Right cardiac atrium (tissue), 5 donors: Measurements from ENCODE around the gene ADGRE1. TPM values are rescaled to one million over a fixed set of nuclear protein-coding genes. Genes with fewer than 3 reads are reported as not detected.

Experiments used
- ATAC-seq, 2 donors: fragments of 200-7000 bp; cut with Tn5 transposase; one replicate each; pipeline versions ENCODE4 v1.8.0 to v1.9.1; 2020; ENCODE audit warnings: moderate library complexity in 2 of 2, mild to moderate bottlenecking in 1 of 2
- DNase-seq, 3 donors: peaks; one replicate each; pipeline ENCODE4 v3.0.0-alpha.2; 2020
- H3K27ac ChIP-seq: one replicate; pipeline ENCODE4 v1.5.1; 2013; ENCODE audit warnings: mild to moderate bottlenecking, low read length, control low read depth, moderate library complexity
- H3K27me3 ChIP-seq: one replicate; pipeline ENCODE4 v1.6.1; 2013; ENCODE audit not compliant: control insufficient read depth, insufficient read depth
- H3K4me1 ChIP-seq: one replicate; pipeline ENCODE4 v1.6.1; 2013; ENCODE audit warnings: low read length; ENCODE audit not compliant: control insufficient read depth, insufficient read depth
- H3K4me3 ChIP-seq: one replicate; pipeline ENCODE4 v1.5.1; 2013; ENCODE audit warnings: low read length, control low read depth
- H3K9me3 ChIP-seq: one replicate; pipeline ENCODE4 v1.6.1; 2013; ENCODE audit warnings: low read length; ENCODE audit not compliant: control insufficient read depth
- WGBS: extraction: QIAGEN DNeasy Blood & Tissue Kit; methylation state at CpG from one replicate; pipeline ENCODE4 v1.1.7; 2013; 5-methylcytosine and 5-hydroxymethylcytosine counted together
- intact Hi-C, 4 donors: fragments of 100-400 bp; cut with DNase I; formaldehyde crosslinking; loops; one replicate each; pipeline versions ENCODE4 v1.11.0 to v1.14.0; 2022 to 2023
- long read RNA-seq, 4 donors: library from polyadenylated mRNA; unstranded; transcript quantifications; one replicate each; pipeline ENCODE4 v2.0.0, GENCODE V29; 2020 to 2021
- polyA plus RNA-seq: library from polyadenylated mRNA; stranded (reverse); fragments of 200-250 nt; gene quantifications from one replicate; pipeline ENCODE4 v1.2.3, GENCODE V29; 2013
- total RNA-seq, 4 donors: library from RNA; stranded (reverse); fragmentation: NEBNext Ultra II Directional; extraction: Animal tissue kit (Norgen Biotek cat#: 25700); gene quantifications; one replicate each; pipeline ENCODE4 v1.2.1, GENCODE V29; 2021
- donor health status: healthy with polysubstance abuse.
- donor health status: DM: no; HTN: yes; CAD: no.
- donor health status: DM: no; HTN: no; CAD: no.
- donor health status: DM: no; HTN: yes; CAD: no; lungs with severe emphysema.
- donor health status: DM: yes; HTN: yes; CAD: no.

The ADGRE1 gene, protein sequence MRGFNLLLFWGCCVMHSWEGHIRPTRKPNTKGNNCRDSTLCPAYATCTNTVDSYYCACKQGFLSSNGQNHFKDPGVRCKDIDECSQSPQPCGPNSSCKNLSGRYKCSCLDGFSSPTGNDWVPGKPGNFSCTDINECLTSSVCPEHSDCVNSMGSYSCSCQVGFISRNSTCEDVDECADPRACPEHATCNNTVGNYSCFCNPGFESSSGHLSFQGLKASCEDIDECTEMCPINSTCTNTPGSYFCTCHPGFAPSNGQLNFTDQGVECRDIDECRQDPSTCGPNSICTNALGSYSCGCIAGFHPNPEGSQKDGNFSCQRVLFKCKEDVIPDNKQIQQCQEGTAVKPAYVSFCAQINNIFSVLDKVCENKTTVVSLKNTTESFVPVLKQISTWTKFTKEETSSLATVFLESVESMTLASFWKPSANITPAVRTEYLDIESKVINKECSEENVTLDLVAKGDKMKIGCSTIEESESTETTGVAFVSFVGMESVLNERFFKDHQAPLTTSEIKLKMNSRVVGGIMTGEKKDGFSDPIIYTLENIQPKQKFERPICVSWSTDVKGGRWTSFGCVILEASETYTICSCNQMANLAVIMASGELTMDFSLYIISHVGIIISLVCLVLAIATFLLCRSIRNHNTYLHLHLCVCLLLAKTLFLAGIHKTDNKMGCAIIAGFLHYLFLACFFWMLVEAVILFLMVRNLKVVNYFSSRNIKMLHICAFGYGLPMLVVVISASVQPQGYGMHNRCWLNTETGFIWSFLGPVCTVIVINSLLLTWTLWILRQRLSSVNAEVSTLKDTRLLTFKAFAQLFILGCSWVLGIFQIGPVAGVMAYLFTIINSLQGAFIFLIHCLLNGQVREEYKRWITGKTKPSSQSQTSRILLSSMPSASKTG
- total RNA-seq (under 1 TPM; 0.25 to 0.53 (median 0.38) TPM), polyA plus RNA-seq (not detected)
- long read RNA-seq, donor 1, result 0 reads
- long read RNA-seq, donor 2, result 0 reads
- long read RNA-seq, donor 3, result 0 reads
- long read RNA-seq, donor 4, result 0 reads

DNA sequence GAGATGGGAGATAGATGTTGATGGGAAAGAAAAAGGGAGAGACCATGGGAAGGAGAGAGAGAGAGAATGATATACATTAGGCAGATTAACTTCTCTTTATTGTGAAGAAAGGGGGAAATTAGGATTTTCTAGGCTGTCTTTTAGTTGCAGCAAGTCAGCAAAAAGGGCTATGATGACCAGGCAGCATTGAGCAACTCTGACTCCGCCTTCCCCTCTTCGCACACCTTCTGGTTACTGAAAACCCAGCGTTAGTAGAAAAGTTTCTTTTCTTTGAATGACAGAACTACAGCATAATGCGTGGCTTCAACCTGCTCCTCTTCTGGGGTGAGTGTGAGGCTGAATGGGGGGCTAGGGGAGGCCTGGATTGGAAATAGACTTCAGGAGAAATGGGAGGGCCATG, at the start of gene ADGRE1:
TSS of gene ADGRE1 (plus strand) at position 264 of the 400 bp plus-strand sequence. CDS start at position 294, 30 bp downstream.
- Histone ChIP-seq H3K4me3 (no peak within 1 kb of the TSS), H3K27ac (no peak within 1 kb of the TSS)
- WGBS, result 67% methylated on average over 4 of the region's 4 CpGs

DNA sequence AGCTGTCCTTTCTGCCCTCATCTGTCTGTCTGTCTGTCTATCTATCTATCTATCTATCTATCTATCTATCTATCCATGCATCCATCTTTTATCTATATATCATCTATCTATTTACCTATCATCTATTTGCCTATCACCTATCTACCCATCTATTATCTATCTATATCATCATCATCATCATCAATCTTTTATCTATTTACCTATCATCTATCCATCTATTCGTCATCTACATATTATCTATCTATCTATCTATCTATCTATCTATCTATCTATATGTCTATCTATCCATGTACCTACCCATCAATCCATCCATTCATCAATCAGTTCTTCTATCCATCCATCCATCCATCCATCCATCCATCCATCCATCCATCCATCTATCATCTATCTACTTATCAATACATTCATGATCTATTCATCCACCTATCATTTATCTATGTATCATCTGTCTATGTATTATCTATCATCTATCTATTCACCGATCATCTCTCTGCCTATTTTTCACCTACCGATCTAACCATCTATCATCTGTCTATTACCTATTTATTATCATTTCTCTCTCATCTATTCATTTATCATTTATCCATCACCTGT, 49.2 kb upstream of the ADGRE1 start:
- no peaks in the 10 kb centered on the region for H3K27me3 ChIP-seq
- ATAC-seq, result no peak
- H3K4me3 ChIP-seq, result no peak overlapping the region
- 84% methylated on average over 3 of the region's 3 CpGs for WGBS
- no peak for DNase-seq
- H3K4me1 ChIP-seq, result no peaks in the 10 kb centered on the region
- H3K9me3 ChIP-seq, result no peaks in the 10 kb centered on the region
- intact Hi-C loops, result no loop called here
- no peak overlapping the region for H3K27ac ChIP-seq

More for the DNA sequence above, at the start of gene ADGRE1:
- ATAC-seq (no peak), DNase-seq (peak in 1 of 3 donors; percentile 50)
- intact Hi-C loops, result no loop called here
- Histone ChIP-seq H3K27me3 (no peaks in the 10 kb centered on the region), H3K9me3 (no peaks in the 10 kb centered on the region), H3K4me1 (no peaks in the 10 kb centered on the region)

DNA sequence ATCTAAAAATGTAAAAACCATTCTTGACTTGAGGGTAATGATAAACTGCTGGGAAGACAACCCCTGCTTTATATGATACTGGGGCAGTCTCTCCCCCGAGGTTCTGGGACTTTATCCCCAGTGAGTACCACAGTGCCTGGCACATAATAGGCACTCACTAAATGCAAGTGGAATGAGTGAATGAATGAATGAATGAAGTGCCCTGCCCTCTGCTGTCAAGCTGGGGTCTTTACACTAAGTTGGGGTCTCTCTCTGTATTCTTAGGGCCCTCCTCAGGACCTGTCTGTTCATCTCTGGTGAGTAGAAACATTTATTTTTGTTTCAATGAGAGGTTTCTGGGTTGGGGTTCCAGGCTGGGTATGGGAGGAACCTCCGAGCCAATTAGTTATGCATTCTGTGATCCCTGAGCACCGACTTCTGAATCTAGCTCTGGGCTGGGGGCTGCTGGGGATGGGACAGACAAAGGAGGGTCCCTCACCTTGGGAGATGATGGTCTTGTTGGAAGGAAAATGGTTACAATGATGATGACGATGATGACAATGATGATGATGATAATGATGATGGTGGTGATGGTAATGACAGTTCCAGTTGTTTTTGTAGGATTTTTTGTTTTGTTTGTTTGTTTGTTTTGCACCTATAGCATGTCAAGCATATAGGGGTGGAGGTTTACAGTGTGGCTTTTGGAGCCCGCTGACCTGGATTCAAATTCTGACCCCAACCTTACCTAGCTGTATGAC, 44.3 kb upstream of the ADGRE1 start:
- 73% methylated on average over 5 of the region's 5 CpGs for WGBS
- H3K27ac ChIP-seq, result no peak overlapping the region

DNA sequence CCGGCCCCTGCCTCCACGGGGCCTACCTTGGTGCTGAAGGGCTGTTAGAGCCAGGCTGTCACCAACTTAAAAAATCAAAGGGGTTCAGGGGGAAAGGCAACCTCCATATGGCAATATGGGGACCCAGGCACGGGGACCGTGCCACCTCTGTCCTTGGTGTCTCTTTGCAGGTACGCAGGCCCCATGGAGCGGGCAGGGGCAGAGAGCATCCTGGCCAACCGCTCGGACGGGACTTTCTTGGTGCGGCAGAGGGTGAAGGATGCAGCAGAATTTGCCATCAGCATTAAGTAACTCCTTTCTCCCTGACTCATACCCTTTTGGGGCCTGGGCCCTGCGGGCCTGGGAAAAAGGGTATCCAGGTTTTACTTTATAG, 39.6 kb upstream of the ADGRE1 start:
- no peaks in the 10 kb centered on the region for H3K4me1 ChIP-seq
- H3K9me3 ChIP-seq, result no peaks in the 10 kb centered on the region
- intact Hi-C loops, result no loop called here
- H3K4me3 ChIP-seq, result no peak overlapping the region
- DNase-seq (no peak), ATAC-seq (no peak)
- H3K27me3 ChIP-seq, result no peaks in the 10 kb centered on the region
- WGBS, result 93% methylated on average over 11 of the region's 11 CpGs
- H3K27ac ChIP-seq, result no peak overlapping the region

More for the DNA sequence above, 44.3 kb upstream of the ADGRE1 start:
- Histone ChIP-seq H3K4me3 (no peak overlapping the region), H3K9me3 (no peaks in the 10 kb centered on the region), H3K27me3 (no peaks in the 10 kb centered on the region), H3K4me1 (no peaks in the 10 kb centered on the region)
- no peak for DNase-seq
- ATAC-seq, result no peak
- intact Hi-C loops, result no loop called here

DNA sequence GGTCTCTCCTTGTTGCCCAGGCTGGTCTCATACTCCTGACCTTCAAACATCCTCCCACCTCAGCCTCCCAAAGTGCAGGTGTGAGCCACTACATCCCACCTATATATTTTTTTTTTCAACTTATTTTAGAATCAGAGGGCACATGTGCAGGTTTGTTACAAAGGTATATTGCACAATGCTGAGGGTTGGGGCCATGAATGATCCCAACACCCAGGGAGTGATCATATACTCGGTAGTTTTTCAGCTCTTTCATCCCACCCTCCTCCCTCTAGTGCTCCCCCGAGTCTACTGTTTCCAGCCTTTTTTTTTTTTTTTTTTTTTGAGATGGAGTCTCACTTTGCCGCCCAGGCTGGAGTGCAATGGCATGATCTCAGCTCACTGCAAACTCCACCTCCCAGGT, 38.4 kb upstream of the ADGRE1 start:
- H3K9me3 ChIP-seq, result no peaks in the 10 kb centered on the region
- no peak overlapping the region for H3K4me3 ChIP-seq
- no peak overlapping the region for H3K27ac ChIP-seq
- 80% methylated on average over 3 of the region's 3 CpGs for WGBS
- no peak for DNase-seq
- intact Hi-C loops, result no loop called here
- ATAC-seq, result no peak
- H3K27me3 ChIP-seq, result no peaks in the 10 kb centered on the region
- no peaks in the 10 kb centered on the region for H3K4me1 ChIP-seq

DNA sequence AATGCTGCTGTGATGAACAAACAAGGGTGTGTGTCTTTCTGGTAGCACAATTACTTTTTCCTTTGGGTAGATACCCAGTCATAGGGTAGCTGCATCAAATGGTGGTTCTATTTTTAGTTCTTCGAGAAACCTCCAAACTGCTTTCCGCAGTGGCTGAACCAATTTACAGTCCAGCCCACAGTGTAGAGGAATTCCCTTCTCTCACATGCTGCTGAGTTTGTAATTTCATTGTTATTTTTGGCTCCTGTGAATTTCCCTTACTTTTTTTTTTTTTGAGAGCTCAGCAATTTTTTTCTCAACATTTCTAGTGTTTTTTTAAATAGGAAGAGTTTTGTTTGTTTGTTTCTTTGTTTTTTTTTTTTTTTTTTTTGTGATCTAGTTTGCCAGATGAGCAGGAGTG, 37.5 kb upstream of the ADGRE1 start:
- no peak for ATAC-seq
- H3K27ac ChIP-seq, result no peak overlapping the region
- H3K4me3 ChIP-seq, result no peak overlapping the region
- H3K9me3 ChIP-seq, result no peaks in the 10 kb centered on the region
- no peaks in the 10 kb centered on the region for H3K4me1 ChIP-seq
- intact Hi-C loops, result no loop called here
- DNase-seq, result no peak
- no peaks in the 10 kb centered on the region for H3K27me3 ChIP-seq
- whole genome bisulfite sequencing, result 36% methylated on average over 2 of the region's 2 CpGs

DNA sequence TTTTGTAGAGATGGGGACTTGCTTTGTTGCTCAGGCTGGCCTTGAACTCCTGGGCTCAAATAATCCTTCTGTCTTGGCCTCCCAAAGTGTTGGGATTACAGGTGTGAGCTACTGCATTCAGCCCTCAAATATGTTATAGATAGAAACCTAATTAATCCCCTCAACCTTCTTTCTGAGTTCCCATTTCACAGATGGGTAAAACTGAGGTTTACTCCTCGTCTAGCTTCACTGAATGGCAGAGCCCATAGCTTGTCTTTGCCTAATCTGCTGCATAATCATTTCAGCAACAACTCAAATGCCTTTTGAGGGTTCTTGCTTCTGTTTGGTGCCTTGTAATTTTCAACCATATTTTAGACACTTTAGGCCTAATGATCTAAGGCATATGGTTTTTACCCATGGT, 36.0 kb upstream of the ADGRE1 start:
- Histone ChIP-seq H3K9me3 (no peaks in the 10 kb centered on the region), H3K4me3 (no peak overlapping the region), H3K27me3 (no peaks in the 10 kb centered on the region), H3K4me1 (no peaks in the 10 kb centered on the region), H3K27ac (no peak overlapping the region)
- no peak for DNase-seq
- WGBS, result 58% methylated on average over 1 of the region's 1 CpG
- ATAC-seq, result no peak
- intact Hi-C loops, result no loop called here

DNA sequence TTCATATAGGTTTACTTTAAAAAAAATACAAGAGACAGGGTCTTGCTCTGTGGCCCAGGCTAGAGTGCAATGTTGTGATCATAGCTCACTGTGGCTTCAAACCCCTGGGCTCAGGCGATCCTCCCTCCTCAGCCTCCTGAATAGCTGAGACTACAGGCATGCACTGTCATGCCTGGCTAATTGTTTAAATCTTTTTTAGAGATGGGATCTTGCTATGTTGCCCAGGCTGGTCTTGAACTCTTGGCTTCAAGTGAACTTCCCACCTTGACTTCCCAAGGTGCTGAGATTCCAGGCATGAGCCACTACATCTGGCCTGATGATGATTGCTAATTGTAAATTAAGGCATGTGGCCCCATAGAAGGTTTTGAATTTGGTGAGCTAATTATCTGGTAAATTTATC, 35.4 kb upstream of the ADGRE1 start:
- H3K4me3 ChIP-seq, result no peak overlapping the region
- DNase-seq (no peak), ATAC-seq (no peak)
- H3K27ac ChIP-seq, result no peak overlapping the region
- intact Hi-C loops, result no loop called here
- no peaks in the 10 kb centered on the region for H3K9me3 ChIP-seq
- 98% methylated on average over 1 of the region's 1 CpG for WGBS
- no peaks in the 10 kb centered on the region for H3K4me1 ChIP-seq
- H3K27me3 ChIP-seq, result no peaks in the 10 kb centered on the region

DNA sequence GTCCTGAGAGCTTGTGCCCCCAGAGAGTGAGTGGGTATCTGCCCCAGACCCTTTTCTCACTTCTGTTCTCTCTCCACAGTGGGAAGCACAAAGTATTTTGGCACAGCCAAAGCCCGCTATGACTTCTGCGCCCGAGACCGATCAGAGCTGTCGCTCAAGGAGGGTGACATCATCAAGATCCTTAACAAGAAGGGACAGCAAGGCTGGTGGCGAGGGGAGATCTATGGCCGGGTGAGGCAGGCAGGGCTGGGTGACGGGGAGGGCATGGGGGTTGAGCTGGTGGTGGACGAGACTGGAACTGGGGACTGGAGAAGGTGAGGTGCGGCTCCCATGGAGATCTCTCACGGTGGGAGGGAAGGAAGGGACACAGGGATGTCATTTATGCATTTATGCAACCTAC, 33.5 kb upstream of the ADGRE1 start:
- WGBS, result 80% methylated on average over 11 of the region's 11 CpGs
- H3K27me3 ChIP-seq, result no peaks in the 10 kb centered on the region
- H3K9me3 ChIP-seq, result no peaks in the 10 kb centered on the region
- ATAC-seq, result no peak
- no peak overlapping the region for H3K27ac ChIP-seq
- no peak for DNase-seq
- H3K4me3 ChIP-seq, result no peak overlapping the region
- H3K4me1 ChIP-seq, result no peaks in the 10 kb centered on the region
- intact Hi-C loops, result no loop called here

DNA sequence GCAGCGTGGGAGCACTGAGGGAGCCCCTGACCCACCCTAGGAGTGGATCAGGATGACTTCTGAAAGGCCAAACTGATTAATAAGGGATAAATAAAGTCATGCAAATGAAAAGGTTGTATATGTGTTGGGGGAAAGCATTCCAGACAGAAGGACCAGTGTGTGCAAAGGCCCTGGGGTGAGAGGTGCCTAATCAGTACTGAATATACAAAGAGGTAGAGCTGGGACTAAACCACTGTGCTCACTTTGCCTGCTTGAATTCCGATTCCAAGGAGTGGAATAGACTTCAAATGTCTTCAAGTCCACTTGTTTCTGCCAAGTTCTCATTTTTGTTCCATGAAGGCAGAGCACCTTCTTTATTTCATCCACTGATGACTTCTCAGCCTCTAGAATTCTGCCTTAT, 32.6 kb upstream of the ADGRE1 start:
- no peaks in the 10 kb centered on the region for H3K9me3 ChIP-seq
- no peaks in the 10 kb centered on the region for H3K4me1 ChIP-seq
- intact Hi-C loops, result no loop called here
- H3K27me3 ChIP-seq, result no peaks in the 10 kb centered on the region
- DNase-seq, result no peak
- no peak overlapping the region for H3K27ac ChIP-seq
- 77% methylated on average over 2 of the region's 2 CpGs for WGBS
- no peak for ATAC-seq
- no peak overlapping the region for H3K4me3 ChIP-seq
